Astrocyte of the cerebellum (primary cell): Measurements from ENCODE around the gene MLANA.

Experiments used
- DNase-seq: peaks from one replicate; pipeline ENCODE4 v3.0.0-alpha.2; 2011; ENCODE audit warnings: low read depth
- H3K4me3 ChIP-seq: 2 replicates; pipeline ENCODE4 v1.5.1; 2011; ENCODE audit warnings: mild to moderate bottlenecking, low read depth, low read length, moderate library complexity
- in situ Hi-C: cut with HindIII; loops from 2 replicates; pipeline ENCODE4 v1.10.0; 2017; ENCODE audit warnings: low sequenced_read_pairs
- TF ChIP-seq, protein P1 (sequence below): IDR thresholded peaks from 2 replicates; pipeline ENCODE4 v1.5.1; 2012; ENCODE audit warnings: low read length, low read depth, moderate library complexity, mild to moderate bottlenecking; ENCODE audit errors: missing control alignments

Gene MLANA

DNA sequence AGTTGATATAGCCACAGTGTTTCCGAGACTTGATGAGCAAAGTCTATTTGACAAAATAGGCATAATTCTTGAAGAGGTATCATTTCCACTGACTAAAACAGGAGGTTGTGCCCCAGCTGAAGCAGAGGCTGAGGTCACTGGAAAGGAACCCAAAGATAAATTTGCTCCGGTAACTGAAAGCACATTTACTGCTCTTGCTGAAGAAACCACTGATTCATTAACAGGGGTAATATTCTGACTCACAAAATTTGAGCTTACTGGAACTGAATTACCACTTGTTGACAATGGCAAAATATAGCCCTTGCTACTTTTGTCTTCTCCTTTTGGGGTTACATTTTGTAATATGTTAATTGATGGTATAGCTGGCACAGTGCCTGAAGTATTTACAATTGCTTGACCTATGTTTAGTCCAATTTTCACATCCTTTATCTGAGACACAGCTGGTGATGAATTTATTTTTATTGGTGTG, 30.2 kb downstream of the MLANA start:
- TF ChIP-seq, protein P1, sequence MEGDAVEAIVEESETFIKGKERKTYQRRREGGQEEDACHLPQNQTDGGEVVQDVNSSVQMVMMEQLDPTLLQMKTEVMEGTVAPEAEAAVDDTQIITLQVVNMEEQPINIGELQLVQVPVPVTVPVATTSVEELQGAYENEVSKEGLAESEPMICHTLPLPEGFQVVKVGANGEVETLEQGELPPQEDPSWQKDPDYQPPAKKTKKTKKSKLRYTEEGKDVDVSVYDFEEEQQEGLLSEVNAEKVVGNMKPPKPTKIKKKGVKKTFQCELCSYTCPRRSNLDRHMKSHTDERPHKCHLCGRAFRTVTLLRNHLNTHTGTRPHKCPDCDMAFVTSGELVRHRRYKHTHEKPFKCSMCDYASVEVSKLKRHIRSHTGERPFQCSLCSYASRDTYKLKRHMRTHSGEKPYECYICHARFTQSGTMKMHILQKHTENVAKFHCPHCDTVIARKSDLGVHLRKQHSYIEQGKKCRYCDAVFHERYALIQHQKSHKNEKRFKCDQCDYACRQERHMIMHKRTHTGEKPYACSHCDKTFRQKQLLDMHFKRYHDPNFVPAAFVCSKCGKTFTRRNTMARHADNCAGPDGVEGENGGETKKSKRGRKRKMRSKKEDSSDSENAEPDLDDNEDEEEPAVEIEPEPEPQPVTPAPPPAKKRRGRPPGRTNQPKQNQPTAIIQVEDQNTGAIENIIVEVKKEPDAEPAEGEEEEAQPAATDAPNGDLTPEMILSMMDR = no peak
- no peak for DNase-seq
- H3K4me3 ChIP-seq = no peak overlapping the region
- in situ Hi-C loops = no loop called here

GRCh38 chr9:5922192-5922591, 31.5 kb downstream of the MLANA start:
- in situ Hi-C loops = no loop called here
- no peak for DNase-seq
- TF ChIP-seq, protein P1 = no peak
- no peak overlapping the region for H3K4me3 ChIP-seq

GRCh38 chr9:5931657-5932056, 41.0 kb downstream of the MLANA start:
- in situ Hi-C loops = no loop called here

GRCh38 chr9:5938449-5938848, 47.8 kb downstream of the MLANA start:
- no peak overlapping the region for H3K4me3 ChIP-seq
- in situ Hi-C loops = no loop called here
- TF ChIP-seq, protein P1 = no peak
- DNase-seq = no peak

More at GRCh38 chr9:5931657-5932056, 41.0 kb downstream of the MLANA start:
- no peak for DNase-seq
- TF ChIP-seq, protein P1 = no peak
- no peak overlapping the region for H3K4me3 ChIP-seq

- no peak overlapping the region for H3K4me3 ChIP-seq
- DNase-seq = no peak
- in situ Hi-C loops = no loop called here
- TF ChIP-seq, protein P1 = no peak
These were observed 48.8 kb downstream of the MLANA start for GRCh38 chr9:5939530-5939929.

- no peak for DNase-seq
- no peak overlapping the region for H3K4me3 ChIP-seq
- in situ Hi-C loops = no loop called here
- TF ChIP-seq, protein P1 = no peak
These were observed 50.5 kb downstream of the MLANA start for GRCh38 chr9:5941214-5941613.

DNA sequence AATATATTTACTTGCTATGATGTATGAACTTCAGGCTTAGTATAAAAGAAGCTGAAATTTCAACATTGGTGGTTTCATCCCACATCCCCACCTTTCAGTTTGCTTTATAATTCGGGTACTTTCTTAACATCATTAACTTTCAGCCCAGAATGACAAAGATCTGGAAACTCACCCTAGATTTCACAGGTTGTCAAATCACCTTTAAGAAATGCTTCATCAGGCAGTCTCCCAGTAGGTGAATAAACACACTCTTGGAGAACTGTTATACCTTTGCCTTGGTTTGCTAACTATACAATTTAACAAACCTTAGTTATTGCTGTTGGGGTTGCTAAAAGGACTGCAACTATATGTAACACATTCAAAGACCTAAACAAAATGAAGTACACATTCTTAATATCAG, 54.4 kb downstream of the MLANA start:
- TF ChIP-seq, protein P1 = no peak
- H3K4me3 ChIP-seq = no peak overlapping the region
- no peak for DNase-seq
- in situ Hi-C loops = no loop called here
